NCI-H345 treated with DMSO at 0.1 percent for 48 hours (cell line): ENCODE data around the gene UBE2O.

Experiments used
- DNase-seq: peaks from one replicate; lab custom pipeline; 2025; ENCODE audit not compliant: unreplicated experiment; lab: John Stamatoyannopoulos, UW

Gene UBE2O

GRCh38 chr17:76485569-76485968 is 32.6 kb upstream of the UBE2O start:
- DNase-seq: no peak

DNA sequence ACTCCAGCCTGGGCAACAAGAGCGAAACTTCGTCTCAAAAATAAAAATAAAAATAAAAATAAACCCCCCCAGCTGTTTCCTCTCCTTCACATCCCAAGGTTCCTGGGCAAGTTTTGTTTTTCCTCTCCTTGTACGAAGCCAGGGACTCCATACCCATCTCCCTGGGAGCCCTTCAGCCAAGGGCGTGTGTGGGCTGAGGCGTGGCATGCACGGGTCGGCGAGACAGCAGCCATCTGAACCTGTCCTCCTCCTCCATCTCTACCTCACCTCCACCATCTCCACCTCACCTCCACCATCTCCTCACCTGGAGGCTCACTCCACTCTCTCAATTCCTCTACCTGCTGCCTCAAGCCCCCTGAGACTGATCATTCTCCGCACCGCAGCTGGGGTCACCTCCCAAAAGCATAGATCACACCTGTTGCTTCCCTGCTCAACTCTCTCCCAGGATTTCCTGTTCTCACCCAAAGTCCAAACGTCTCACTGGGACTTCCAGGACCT is 31.3 kb upstream of the UBE2O start:
- DNase-seq: no peak

DNA sequence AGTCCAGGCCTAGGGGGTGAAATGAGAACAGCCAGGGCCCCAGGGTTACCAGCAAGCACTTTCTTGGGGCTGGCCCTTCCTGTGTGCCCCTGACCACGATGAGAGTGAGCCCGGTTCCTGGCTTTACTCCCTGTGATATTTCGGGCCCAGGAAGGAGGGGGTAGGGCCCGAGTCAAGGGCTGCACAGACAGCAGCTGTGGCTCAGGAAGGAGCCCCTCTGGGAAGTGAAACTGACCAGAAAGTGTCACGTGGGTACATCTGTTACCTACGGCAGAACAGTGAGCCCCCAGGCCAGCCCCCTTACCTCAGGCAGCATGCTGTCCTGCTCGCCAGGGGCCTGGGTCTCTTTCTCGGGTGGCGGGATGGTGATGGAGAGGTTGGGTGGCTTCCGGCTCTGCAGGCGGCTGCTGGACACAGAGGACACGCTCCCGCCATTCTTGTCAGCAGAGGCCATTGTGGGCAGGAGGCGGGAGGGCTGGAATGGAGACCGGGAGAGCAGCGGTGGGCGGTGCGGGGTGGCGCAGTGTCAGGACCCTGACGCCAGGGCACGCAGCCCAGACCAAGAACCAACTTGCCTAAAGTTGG is 28.2 kb upstream of the UBE2O start:
- DNase-seq: no peak

DNA sequence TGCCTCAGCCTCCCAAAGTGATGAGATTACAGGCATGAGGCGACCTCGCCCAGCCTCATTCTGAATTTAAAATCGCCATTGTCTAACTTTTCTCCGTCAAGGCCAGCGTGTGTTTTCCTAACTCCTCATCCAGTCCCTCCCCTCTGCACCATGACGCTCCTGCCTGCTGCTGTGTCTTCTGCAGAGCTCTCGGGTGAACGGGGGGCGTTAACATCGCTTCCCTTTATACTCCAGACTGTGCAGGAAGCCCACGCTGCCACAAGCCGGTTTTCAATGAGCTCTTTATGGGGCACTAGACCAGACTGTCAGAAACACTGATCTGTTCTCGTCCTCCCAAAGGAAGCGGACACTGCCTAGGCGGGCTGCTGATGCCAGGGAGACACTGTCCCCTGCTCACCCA is 27.7 kb upstream of the UBE2O start:
- DNase-seq: no peak

GRCh38 chr17:76479515-76480060 is 26.6 kb upstream of the UBE2O start:
- DNase-seq: no peak

- DNase-seq: no peak
These were observed 26.0 kb upstream of the UBE2O start for GRCh38 chr17:76478730-76479514.

- DNase-seq: no peak
These were observed 25.1 kb upstream of the UBE2O start for GRCh38 chr17:76478097-76478496.

DNA sequence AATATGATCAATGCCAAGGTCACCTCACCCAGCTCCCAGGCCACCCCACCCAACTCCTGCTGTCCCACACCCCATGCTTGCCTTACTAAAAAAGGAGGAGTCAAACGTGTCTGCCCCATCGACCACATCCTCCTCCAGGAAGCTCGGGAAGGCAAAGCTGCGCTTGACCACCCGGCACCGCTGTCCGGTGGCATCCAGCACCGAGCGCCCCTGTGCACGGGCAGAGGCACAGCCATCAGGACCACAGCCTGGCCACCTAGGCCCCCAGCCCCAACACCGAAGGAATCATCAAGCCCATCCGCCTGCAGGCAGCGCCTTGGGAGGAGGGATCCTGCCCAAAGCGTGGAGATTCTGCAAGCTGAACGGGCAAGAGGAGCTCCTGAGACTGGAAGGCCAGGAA is 24.6 kb upstream of the UBE2O start:
- DNase-seq: no peak

- DNase-seq: no peak
These were observed 23.8 kb upstream of the UBE2O start for GRCh38 chr17:76476736-76477135.

GRCh38 chr17:76475302-76475701 is 22.4 kb upstream of the UBE2O start:
- DNase-seq: no peak

- DNase-seq: no peak
These were observed 21.9 kb upstream of the UBE2O start for GRCh38 chr17:76474894-76475293.

- DNase-seq: no peak
These were observed 21.3 kb upstream of the UBE2O start for GRCh38 chr17:76474238-76474637.

DNA sequence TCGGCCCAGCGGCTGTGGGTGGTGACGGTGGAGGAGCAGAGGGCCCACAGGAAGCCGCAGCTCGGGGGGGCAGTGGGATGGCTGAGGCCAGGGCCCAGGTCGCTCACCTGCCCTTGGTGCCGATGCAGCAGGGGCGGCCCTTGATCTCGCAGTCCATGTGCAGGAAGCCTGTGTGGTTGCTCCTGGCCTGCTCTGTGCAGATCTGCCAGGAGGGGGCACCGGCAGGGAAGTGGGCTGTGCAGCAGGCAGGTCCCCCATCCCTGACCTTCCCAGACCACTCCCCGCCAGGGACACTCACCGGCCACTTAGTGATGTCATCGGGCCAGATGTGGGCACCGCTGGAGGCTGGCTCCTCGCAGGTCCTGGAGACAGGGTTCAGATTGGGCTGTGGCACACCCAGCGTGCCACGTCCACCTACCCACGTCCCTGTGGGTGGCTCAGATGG is 20.6 kb upstream of the UBE2O start:
- no peak for DNase-seq

- DNase-seq: no peak
These were observed 19.8 kb upstream of the UBE2O start for GRCh38 chr17:76472726-76473125.

- no peak for DNase-seq
These were observed 19.3 kb upstream of the UBE2O start for GRCh38 chr17:76472258-76472645.

- DNase-seq: no peak
These were observed 18.7 kb upstream of the UBE2O start for GRCh38 chr17:76471498-76472257.

GRCh38 chr17:76469991-76470739 is 17.2 kb upstream of the UBE2O start:
- DNase-seq: no peak

GRCh38 chr17:76469076-76469990 is 16.4 kb upstream of the UBE2O start:
- DNase-seq: no peak

- DNase-seq: no peak
These were observed 15.7 kb upstream of the UBE2O start for GRCh38 chr17:76468634-76469010.
